ENCODE data around the gene USP15. TPM values are rescaled to one million over a fixed set of nuclear protein-coding genes. Genes with fewer than 3 reads are reported as not detected.
"Not testable (repeated sequence)": the region's sequence is repeated elsewhere in the genome, so short reads cannot be mapped to it uniquely, and the experiment has no call there.

Gene USP15
- total RNA-seq, 1 donor from 2014 or later: 137 TPM

DNA sequence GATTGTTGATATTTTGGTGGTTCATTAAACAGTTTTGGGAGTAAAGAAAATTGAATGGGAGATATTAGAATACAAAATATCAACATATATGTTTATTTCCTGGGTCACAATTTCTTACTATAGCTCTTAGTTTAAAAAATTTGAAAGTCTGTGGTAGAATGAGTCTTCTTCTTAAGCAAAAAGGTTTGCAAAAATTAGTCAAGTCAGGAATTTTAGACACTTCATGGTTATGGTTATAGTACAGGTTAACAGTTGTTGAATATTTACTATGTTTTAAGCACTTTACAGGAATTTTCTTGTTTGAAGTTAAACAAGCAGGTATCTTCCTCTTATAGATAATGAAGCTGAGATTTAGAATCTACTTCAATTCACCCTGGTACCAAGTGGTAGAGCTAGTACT lies 56.8 kb downstream of the USP15 start:
- intact Hi-C loops (cut with micrococcal nuclease): no loop called here

DNA sequence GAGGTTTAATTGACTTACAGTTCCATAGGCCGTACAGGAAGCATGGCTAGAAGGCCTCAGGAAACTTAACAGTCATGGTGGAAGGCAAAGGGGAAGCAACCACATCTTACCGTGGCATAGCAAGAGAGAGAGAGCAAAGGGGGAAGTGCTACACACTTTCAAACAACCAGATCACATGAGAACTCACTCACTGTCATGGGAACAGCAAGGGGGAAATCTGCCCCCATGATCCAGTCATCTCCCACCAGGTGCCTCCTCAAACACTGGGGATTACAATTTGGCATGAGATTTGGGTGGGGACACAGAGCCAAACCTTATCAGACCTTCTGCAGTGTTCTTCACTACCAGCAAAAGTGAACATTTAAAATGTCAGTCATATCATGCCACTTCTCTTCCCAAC lies 58.9 kb downstream of the USP15 start:
- intact Hi-C loops (cut with micrococcal nuclease): no loop called here

DNA sequence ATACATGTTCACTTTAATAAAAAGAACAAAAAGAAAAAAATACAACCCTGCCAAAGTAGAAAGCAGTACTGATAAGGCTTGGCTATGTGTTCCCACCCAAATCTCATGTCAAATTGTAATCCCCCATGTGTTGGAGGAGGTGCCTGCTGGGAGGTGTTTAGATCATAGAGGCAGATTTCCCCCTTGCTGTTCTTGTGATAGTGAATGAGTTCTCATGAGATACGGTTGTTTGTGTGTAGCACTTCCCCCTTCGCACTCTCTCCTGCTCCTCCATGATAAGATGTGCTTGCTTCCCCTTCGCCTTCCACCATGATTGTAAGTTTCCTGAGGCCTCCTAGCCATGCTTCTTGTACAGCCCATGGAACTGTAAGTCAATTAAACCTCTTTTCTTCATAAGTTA lies 59.9 kb downstream of the USP15 start:
- intact Hi-C loops (cut with micrococcal nuclease): no loop called here

DNA sequence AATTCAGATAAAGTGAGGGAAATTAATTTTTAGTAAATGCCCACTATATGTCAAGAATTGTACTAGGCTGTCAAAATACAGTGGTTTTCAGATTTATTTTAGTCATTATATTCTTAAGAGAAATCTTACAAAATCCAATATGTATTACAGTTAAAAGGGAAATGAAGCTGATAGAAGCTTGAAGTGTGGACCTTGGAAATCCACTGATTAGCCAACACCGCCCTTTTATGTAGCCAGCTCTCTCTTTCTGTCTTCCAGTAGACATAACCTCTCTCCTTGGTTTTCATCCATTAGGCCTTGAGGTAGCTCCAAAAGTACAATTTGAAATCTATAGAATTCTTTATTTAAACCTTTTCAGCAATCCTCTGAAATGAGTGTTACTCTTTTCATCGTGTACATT lies 63.2 kb downstream of the USP15 start:
- intact Hi-C loops (cut with micrococcal nuclease): no loop called here

DNA sequence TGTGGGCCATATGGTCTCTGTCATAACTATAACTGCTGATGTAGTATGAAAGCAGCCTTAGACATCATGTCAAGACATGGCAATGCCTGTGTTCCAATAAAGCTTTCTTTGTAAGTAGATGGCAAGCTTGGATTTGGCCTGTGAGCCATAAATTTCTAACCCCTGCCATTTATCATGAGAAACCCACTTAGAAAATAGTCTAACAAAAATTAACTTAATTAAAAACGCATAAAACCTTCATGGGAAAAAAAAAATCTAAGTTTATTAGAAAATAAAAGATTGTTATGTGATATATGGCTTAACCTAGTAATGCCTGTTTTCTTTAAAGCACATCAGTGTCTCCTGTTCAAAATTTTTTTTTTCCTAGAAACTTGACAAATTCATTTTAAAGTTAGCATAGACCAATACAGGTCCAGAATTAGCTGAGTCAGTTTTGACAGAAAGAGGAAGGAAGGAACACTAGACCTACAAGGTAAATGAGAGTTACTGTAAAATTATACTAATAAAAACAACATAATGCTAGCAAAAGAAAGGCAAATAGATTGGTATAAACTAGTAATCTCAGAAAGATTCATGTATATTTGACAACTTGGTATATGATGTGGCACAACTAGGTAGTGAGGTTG lies 68.2 kb downstream of the USP15 start:
- intact Hi-C loops (cut with micrococcal nuclease): no loop called here

DNA sequence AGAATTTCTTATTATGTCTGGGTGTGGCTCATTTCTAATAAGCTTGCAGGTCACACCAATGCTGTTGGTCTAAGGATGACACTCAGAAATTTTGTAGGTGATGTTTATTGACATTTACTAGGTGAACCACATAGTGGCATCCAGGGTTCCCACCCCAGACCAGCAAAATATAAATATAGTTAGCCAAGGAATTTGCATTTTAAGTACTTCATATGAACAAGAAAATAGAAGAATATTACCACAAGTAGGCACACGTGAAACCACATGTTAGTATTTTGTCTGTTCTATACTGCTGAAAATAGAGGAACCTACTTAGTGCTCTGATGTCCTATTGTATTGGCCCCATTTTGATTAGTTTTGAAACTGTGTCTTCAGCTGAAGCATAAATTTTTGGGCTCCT lies 71.1 kb downstream of the USP15 start:
- intact Hi-C loops (cut with micrococcal nuclease): no loop called here

DNA sequence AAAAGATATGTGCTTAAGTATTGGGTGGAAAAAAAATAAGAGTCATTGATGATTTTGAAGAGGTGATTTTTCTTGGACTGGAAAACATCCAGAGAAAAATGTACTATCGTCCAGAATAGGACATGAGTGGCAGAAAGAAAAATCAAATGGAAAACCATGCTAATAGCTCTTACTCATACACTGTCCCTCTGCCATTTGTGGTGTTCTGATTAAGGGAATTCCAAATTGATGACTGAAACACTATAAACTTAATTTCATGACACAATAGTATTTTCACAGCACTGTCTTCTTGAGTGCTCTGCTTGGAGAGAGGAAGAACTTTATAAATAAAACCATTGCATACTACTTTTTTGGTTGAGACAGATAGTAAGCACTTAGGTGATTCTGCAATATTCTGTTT lies 72.4 kb downstream of the USP15 start:
- intact Hi-C loops (cut with micrococcal nuclease): no loop called here

DNA sequence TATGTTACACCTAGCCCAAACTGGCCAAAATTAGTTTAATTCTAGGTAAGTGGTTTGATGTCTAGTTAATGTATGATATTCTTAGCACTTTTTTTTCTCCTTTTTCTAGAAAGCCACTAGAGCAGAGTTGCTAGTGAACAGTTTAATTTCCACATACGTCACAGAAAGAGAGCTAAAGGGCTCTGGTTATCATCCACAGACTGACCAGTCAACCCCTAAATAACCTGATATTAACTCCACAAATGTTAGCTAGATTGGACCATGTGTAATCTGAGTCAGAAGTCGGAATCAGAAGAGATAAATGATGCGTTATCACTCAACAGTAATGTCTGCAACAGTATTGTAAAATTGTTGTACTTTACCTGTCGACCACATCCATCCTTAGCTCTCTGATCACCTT lies 74.9 kb downstream of the USP15 start:
- intact Hi-C loops (cut with micrococcal nuclease): no loop called here

DNA sequence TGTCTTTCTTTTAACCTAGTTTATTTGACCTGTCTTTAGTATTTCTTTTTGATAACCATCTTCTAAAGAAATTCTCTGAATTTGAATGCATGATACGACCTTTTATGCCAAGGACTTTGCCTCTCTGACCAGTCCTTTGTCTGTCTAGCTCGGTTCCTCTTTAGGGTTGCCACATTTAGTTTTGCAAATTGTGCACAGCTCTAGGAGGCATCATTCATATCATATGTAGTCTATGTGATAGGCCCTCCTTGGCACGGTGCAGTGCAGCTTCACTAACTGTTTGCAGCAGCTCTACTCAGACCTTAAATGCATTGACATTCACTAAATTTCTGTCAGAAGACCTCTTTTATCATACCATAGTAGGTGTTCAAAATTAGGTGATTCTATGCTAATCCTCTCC lies 75.6 kb downstream of the USP15 start:
- intact Hi-C loops (cut with micrococcal nuclease): no loop called here

DNA sequence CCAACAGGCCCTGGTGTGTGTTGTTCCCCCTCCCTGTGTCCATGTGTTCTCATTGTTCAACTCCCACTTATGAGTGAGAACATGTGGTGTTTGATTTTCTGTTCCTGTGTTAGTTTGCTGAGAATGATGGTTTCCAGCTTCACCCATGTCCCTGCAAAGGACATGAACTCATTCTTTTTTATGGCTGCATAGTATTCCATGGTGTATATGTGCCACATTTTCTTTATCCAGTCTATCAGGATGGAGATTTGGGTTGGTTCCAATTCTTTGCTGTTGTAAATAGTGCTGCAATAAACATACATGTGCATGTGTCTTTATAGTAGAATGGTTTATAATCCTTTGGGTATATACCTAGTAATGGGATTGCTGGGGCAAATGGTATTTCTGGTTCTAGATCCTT lies 77.4 kb downstream of the USP15 start:
- intact Hi-C loops (cut with micrococcal nuclease): not testable (repeated sequence)

DNA sequence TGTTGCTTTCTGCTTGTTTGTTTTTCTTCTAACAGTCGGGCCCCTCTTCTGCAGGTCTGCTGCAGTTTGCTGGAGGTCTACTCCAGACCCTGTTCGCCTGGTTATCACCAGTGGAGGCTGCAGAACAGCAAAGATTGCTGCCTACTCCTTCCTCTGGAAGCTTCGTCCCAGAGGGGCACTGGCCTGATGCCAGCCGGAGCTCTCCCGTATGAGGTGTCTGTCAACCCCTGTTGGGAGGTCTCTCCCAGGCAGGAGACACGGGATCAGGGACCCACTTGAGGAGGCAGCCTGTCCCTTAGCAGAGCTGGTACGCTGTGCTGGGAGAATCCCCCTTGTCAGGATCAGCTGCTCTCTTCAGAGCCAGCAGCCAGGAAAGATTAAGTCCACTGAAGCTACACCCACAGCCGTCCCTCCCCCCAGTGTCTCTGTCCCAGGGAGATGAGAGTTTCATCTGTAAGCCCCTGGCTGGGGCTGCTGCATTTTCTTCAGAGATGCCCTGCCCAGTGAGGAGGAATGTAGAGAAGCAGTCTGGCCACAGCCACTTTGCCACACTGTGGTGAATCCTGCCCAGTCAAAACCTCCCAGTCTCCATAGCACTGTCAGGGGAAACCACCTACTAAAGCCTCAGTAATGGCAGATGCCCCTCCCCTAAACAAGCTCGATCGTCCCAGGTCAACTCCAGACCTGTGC lies 82.6 kb downstream of the USP15 start:
- intact Hi-C loops (cut with micrococcal nuclease): not testable (repeated sequence)

DNA sequence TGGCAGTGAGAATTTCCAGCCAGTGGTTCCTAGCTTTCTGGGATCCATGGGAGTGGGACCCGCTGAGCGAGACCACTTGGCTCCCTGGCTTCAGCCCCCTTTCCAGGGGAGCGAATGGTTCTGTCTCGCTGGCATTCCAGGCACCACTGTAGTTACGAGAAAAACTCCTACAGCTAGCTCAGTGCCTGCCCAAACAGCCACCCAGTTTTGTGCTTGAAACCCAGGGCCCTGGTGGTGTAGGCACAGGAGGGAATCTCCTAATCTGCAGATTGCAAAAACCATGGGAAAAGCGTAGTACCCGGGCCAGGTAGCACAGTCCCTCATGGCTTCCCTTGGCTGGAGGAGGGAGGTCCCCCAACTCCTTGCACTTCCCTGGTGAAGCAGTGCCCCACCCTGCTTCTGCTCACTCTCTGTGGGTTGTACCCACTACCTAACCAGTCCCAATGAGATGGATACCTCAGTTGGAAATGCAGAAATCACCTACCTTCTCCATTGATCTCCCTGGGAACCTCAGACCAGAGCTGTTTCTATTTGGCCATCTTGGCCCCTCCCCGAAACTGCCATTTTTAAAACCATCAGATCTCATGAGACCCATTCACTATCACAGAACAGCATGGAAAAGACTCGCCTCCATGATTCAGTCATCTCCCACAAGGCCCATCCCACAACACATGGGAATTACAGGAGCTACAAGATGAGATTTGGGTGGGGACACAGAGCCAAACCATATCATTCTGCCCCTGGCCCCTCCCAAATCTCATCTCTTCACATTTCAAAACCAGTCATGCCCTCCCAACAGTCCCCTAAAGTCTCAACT lies 83.3 kb downstream of the USP15 start:
- intact Hi-C loops (cut with micrococcal nuclease): not testable (repeated sequence)

DNA sequence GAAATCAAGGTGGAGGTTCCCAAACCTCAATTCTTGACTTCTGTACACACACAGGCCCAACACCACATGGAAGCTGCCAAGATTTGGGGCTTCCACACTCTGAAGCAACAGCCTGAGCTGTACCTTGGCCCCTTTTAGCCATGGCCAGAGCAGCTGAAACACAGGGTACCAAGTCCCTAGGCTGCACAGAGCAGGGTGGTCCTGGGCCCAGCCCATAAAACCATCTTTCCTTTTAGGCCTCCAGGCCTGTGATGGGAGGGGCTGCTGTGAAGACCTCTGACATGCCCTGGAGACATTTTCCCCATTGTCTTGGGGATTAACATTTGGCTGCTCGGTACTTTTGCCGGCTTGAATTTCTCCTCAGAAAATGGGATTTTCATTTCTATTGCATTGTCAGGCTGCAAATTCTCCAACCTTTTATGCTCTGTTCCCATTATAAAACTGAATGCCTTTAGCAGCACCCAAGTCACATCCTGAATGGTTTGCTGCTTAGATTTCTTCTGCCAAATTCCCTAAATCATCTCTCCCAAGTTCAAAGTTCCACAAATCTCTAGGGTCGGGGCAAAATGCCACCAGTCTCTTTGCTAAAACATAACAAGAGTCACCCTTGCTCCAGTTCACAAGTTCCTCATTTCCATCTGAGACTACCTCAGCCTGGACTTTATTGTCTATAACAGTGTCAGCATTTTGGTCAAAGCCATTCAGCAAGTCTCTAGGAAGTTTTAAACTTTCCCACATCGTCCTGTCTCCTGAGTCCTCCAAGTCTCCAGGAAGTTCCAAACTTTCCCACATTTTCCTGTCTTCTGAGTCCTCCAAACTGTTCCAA lies 84.7 kb downstream of the USP15 start:
- intact Hi-C loops (cut with micrococcal nuclease): not testable (repeated sequence)

DNA sequence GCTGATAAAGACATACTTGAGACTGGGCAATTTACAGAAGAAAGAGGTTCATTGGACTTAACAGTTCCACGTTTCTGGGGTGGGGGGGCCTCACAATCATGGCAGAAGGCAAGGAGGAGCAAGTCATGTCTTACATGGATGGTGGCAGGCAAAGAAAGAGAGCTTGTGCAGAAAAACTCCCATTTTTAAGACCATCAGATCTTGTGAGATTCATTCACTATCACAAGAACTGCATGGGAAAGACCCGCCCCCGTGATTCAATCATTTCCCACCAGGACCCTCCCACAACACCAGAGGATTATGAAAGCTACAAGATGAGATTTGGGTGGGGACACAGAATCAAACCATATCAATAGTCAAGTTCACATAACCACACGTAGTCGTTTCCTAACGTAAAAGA lies 85.5 kb downstream of the USP15 start:
- intact Hi-C loops (cut with micrococcal nuclease): no loop called here

DNA sequence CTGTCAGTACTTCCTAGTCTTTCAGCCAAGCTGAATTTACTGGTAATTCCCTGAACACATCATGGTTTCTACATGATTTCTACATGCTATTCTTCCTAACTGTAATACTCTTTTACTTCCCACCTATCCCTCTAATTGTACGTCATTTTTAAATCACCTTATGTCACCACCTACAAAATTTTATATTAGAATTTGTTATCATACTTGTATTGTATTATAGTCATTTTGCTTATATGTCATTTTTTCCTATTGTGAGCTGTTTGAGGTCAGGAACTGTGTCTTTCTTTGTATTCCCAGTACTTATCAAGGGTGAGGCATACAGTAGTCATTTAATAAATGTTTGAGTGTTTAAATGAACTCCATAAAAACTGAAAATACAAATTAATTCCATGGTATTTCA lies 86.6 kb downstream of the USP15 start:
- intact Hi-C loops (cut with micrococcal nuclease): no loop called here

DNA sequence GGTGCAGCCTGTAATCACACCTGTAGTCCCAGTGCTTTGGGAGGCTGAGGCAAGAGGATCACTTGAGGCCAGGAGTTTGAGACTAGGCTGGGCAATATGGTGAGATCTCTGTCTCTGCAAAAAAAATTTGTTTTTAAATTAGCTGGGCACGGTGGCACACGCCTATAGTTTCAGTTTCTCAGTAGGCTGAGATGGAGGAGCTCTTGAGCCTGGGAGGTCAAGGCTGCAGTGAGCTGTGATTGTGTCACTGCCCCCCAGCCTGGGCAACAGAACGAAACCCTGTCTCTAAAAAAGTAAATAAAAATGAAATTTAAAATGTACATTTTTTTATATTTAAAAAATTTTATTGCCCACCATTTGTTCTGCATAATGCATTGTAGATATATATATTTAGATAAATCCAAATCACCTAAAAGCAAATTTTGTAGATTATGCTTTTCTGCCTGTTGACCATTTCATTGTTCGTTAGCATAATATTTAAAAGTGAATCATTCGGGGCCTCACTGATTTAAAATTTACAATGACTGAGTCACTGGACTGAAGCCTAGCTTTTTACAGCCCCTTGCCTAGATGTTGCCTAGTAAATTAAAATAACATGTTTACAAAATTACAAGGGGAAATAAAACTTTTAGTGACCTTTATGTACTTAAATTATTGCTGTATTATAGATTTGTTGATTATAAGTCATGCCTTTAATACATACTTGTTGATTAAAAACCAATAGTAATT lies 87.9 kb downstream of the USP15 start:
- intact Hi-C loops (cut with micrococcal nuclease): no loop called here

DNA sequence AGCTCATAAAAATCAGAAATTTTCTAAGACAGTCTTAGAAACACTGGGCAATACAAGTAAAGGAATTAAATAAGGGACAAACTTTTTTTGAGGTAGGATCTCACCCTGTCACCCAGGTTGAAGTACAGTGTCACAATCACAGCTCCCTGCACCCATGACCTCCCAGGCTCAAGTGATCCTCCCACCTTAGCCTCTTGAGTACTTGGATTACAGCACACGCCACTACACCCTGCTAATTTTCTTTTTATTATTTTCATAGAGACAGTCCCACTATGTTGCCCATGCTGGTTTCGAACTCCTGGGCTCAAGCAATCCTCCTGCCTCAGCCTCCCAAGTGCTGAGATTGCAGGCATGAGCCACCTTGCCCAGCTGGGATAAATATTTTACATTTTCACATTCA lies 90.3 kb downstream of the USP15 start:
- intact Hi-C loops (cut with micrococcal nuclease): no loop called here

DNA sequence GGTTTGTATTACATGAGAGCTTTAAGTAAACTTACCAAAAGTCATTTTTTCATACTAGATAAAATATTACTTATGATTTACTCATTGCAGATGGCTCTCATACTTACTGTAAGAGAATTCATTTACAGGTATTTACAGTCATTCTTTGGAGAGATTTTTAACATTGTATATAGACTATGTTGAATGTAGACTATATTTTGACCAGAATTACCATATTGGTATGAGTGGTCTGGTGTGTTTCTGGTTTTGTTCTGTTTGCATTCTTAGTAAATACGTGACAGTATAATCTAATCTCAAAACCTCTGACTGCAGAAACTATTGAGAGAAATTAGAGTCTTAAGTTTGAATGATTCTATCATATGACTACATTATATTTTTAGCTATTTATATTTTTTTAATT lies 91.1 kb downstream of the USP15 start:
- intact Hi-C loops (cut with micrococcal nuclease): no loop called here

DNA sequence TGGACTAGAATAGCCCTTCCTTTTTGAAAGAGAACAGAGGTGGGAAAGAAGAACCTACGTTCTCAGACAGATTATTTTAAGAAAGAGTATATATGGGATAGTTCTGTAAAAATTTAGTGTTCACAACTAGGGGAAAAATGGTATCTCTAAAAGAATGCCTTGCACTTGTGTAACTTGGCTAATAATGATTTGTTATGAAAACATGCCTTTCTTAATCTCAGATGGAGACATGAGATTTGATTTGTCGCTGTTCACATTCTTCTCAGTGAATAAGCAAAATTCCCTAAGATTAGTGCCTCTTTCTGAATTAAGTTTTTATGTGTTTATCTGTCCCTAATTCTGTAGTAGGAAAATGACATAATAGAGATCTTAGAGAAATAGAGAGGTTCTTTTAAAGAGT lies 100.8 kb downstream of the USP15 start:
- intact Hi-C loops (cut with micrococcal nuclease): no loop called here

DNA sequence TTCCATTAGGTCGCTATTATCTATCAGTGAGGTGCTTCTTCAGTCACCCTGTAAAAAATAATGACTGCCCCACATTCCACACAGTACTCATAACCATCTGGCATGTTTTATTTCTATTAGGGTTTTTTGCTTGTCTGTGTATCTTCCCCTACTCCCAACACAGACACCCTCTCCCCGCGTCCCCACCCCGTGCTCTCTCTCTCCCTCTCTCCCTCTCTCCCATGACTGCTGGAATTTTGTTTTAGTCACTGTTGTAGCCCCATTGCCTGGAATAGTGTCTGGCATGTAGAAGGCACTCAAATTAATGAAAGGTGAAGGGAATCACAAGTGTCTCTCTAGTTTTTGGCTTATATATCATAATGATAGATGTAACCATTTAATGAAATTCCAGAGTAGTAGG lies 103.3 kb downstream of the USP15 start:
- intact Hi-C loops (cut with micrococcal nuclease): no loop called here

DNA sequence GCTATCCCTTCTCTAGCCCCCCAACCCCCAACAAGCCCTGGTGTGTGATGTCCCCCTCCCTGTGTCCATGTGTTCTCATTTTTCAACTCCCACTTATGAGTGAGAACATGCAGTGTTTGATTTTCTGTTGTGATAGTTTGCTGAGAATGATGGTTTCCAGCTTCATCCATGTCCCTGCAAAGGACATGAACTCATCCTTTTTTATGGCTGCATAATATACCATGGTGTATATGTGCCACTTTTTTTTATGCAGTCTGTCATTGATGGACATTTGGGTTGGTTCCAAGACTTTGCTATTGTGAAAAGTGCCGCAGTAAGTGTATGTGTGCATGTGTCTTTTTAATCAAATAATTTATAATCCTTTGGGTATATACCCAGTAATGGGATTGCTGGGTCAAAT lies 104.5 kb downstream of the USP15 start:
- intact Hi-C loops (cut with micrococcal nuclease): not testable (repeated sequence)
